ENCODE measurements around the gene FMNL2. TPM values are rescaled to one million over a fixed set of nuclear protein-coding genes. Genes with fewer than 3 reads are reported as not detected.
"Not testable (repeated sequence)": the region's sequence is repeated elsewhere in the genome, so short reads cannot be mapped to it uniquely, and the experiment has no call there.

FMNL2 gene
- total RNA-seq, 1 donor from 2014 or later = 3.4 TPM

GRCh38 chr2:152513029-152513428, 178.1 kb downstream of the FMNL2 start:
- no peak for DNase-seq (ENCODE audit: low spot score)

GRCh38 chr2:152513681-152514080, 178.7 kb downstream of the FMNL2 start:
- DNase-seq (ENCODE audit: low spot score) (no peak), ATAC-seq (no peak)

More at GRCh38 chr2:152513029-152513428, 178.1 kb downstream of the FMNL2 start:
- ATAC-seq = no peak

GRCh38 chr2:152518034-152518433, 183.1 kb downstream of the FMNL2 start:
- no peak for ATAC-seq
- DNase-seq (ENCODE audit: low spot score) = no peak

- ATAC-seq = no peak
- DNase-seq (ENCODE audit: low spot score) = no peak
Measured at GRCh38 chr2:152518641-152519580, 183.9 kb downstream of the FMNL2 start.

GRCh38 chr2:152519581-152519952, 184.6 kb downstream of the FMNL2 start:
- no peak for ATAC-seq

GRCh38 chr2:152520759-152521158, 185.8 kb downstream of the FMNL2 start:
- DNase-seq (ENCODE audit: low spot score) (no peak), ATAC-seq (no peak)

More at GRCh38 chr2:152519581-152519952, 184.6 kb downstream of the FMNL2 start:
- no peak for DNase-seq (ENCODE audit: low spot score)

- not testable (repeated sequence) for ATAC-seq; DNase-seq (ENCODE audit: low spot score)
Measured at GRCh38 chr2:152522446-152522845, 187.5 kb downstream of the FMNL2 start.

- DNase-seq (ENCODE audit: low spot score) = no peak
- ATAC-seq = no peak
Measured at GRCh38 chr2:152523091-152523490, 188.1 kb downstream of the FMNL2 start.

- ATAC-seq (peak; percentile 59), DNase-seq (ENCODE audit: low spot score) (no peak)
Measured at GRCh38 chr2:152525277-152525838, 190.4 kb downstream of the FMNL2 start.

- ATAC-seq = no peak
- DNase-seq (ENCODE audit: low spot score) = no peak
Measured at GRCh38 chr2:152529420-152530115, 194.6 kb downstream of the FMNL2 start.

GRCh38 chr2:152532241-152532640, 197.3 kb downstream of the FMNL2 start:
- DNase-seq (ENCODE audit: low spot score) (no peak), ATAC-seq (no peak)

GRCh38 chr2:152534460-152535135, 199.6 kb downstream of the FMNL2 start:
- ATAC-seq (no peak), DNase-seq (ENCODE audit: low spot score) (no peak)

GRCh38 chr2:152537081-152537651, 202.2 kb downstream of the FMNL2 start:
- ATAC-seq = peak; percentile 34

GRCh38 chr2:152539424-152539823, 204.4 kb downstream of the FMNL2 start:
- DNase-seq (ENCODE audit: low spot score) = no peak
- no peak for ATAC-seq

More at GRCh38 chr2:152537081-152537651, 202.2 kb downstream of the FMNL2 start:
- DNase-seq (ENCODE audit: low spot score) = no peak

- DNase-seq (ENCODE audit: low spot score) = no peak
- no peak for ATAC-seq
Measured at GRCh38 chr2:152541712-152542111, 206.7 kb downstream of the FMNL2 start.

- DNase-seq (ENCODE audit: low spot score) = no peak
- ATAC-seq = no peak
Measured at GRCh38 chr2:152542337-152542994, 207.5 kb downstream of the FMNL2 start.

- DNase-seq (ENCODE audit: low spot score) (no peak), ATAC-seq (no peak)
Measured at GRCh38 chr2:152542995-152543481, 208.1 kb downstream of the FMNL2 start.

GRCh38 chr2:152543717-152544116, 208.7 kb downstream of the FMNL2 start:
- DNase-seq (ENCODE audit: low spot score) (no peak), ATAC-seq (no peak)

- ATAC-seq (no peak), DNase-seq (ENCODE audit: low spot score) (no peak)
Measured at GRCh38 chr2:152544638-152545037, 209.7 kb downstream of the FMNL2 start.

Data from left lobe of liver (tissue), 2 donors.